GM12872 (cell line): ENCODE measurements around the gene ZNF749.

Experiments
- CTCF ChIP-seq: IDR thresholded peaks from 3 replicates; pipeline ENCODE4 v1.5.1; 2011; ENCODE audit warnings: low read depth, mild to moderate bottlenecking, low read length, moderate library complexity; ENCODE audit not compliant: insufficient read depth

ZNF749 gene

DNA sequence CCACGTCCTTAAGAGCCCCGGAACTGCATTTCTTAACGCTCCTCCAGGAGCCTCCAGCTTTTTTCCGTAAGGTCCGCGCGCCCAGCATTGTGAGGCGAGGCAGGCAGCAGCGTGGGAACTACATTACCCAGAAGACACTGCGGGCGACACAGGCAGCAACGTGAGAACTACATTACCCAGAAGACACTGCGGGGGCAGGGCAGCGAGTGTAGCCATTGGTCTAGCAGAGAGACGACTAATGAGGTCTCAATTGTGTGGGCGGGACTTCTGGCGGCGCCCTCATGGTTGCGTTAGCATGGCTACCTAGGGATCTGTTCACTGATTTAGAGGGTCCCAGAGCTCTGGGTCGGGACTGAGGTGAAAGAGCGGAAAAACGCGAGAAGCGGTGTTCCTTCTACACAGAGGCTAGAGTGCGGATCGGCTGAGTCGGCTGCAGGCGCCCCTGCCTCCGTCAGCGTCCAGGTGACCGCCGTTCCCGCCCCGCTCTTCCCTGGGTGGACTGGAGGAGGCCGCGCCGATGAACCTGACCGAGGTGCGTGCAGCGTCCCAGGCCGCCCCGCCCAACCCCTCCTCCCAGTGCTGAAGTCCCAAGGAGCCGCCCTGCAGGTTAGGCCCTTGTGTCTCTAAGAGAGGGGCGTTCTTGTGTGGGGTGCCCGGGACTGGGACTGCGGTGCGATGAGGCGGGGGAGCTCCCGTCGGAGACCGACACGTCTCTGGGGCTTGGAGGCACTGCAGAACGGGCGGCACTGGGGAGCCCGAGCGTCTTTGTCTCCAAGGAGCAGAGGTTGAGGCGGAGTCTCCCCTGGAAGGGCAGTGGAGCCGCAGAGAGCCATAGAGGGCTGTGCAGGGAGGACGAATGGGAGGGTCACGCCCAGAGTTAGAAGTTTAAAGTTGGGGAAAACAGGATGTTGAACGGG is at the start of gene ZNF749:
TSS of gene ZNF749 (plus strand) at position 264 of the 917 bp plus-strand sequence. CDS start at position 518, 254 bp downstream.
- TF ChIP-seq CTCF: no peak

GRCh38 chr19:57389194-57389729 is 45.9 kb upstream of the ZNF749 start:
- TF ChIP-seq CTCF: no peak

DNA sequence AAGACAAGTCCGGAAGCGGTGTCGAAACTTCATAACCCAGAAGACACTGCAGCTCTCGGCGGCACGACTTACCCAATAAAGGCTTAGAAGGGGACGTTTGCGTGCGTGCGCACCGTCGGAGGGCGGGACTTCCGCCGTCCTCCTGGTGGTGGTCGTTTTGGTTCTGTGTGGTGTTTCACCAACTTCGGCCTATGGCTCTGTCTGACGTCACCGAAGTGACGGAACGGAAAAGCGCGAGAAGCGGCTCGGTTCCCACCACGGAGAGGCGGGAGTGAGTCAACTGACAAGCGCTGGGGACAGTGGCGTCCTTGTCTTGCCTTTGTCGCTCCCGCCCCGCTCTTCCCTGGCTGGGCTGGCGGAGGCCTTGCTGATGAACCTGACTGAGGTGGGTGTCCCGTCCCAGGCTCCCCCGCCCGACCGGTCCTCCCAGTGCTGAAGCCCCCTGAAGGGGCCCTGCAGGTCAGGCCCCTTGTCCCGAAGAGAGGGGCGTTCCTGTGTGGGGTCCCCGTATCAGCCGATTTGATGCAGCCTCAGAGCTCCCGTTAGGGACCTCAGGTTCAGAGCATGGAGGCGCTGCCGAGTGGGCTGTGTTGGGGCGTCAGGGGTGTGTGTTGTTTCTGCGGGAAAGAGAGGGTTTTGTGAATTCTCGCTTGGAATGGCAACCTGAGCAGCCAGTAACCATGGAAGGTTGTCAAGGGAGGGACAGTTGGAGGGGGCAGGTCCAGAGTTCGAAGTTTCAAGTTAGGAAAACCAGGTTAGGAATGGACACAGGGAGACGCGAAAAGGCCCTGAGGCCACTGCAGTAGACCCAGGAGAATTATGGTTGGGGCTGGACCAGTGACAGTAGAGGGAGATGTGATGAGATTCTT is 45.2 kb upstream of the ZNF749 start, which contains the start of gene ZNF548:
TSS of gene ZNF548 (plus strand) at position 125 of the 869 bp plus-strand sequence. CDS start at position 371, 246 bp downstream.
- peak; percentile 18; the same call in 1 of the 3 replicates for TF ChIP-seq CTCF

GRCh38 chr19:57395710-57396109 is 39.4 kb upstream of the ZNF749 start:
- TF ChIP-seq CTCF: no peak

- TF ChIP-seq CTCF: no peak
These were observed 36.3 kb upstream of the ZNF749 start for GRCh38 chr19:57398868-57399267.

- no peak for TF ChIP-seq CTCF
These were observed 31.2 kb upstream of the ZNF749 start for GRCh38 chr19:57403737-57404563.
